Measurements from ENCODE around the gene PTGDR. TPM values are rescaled to one million over a fixed set of nuclear protein-coding genes. Genes with fewer than 3 reads are reported as not detected.

PTGDR gene
- total RNA-seq, 2 experiments from 2014 or later: 0.25 to 0.38 TPM

GRCh38 chr14:52244997-52245396 lies 22.5 kb upstream of the PTGDR start:
- peaks cover 16% of the 10 kb centered on the region for H3K4me1 Mint-ChIP-seq
- peaks cover 4% of the 10 kb centered on the region for H3K27me3 Mint-ChIP-seq
- POLR2A ChIA-PET: interaction anchor here (1.3 kb wide), 1 partner anchor 22 kb away, joined by 3 read pairs; the partner anchor contains the start of gene PTGDR
- CTCF ChIA-PET: no interaction called here
- DNase-seq: no peak
- H3K27ac Mint-ChIP-seq: no peak overlapping the region
- H3K36me3 Mint-ChIP-seq (ENCODE audit: low read depth): peaks cover 6% of the 10 kb centered on the region
- H3K9me3 Mint-ChIP-seq: peaks cover 10% of the 10 kb centered on the region
- H3K4me3 Mint-ChIP-seq: no peak overlapping the region

- POLR2A ChIA-PET: no interaction called here
Observed at GRCh38 chr14:52248057-52248456, 19.4 kb upstream of the PTGDR start.

GRCh38 chr14:52251724-52252123 lies 15.8 kb upstream of the PTGDR start:
- Mint-ChIP-seq H3K27me3 (peaks cover 15% of the 10 kb centered on the region), H3K4me3 (no peak overlapping the region), H3K9me3 (peaks cover 10% of the 10 kb centered on the region), H3K36me3 (ENCODE audit: low read depth) (peaks cover 6% of the 10 kb centered on the region), H3K27ac (no peak overlapping the region), H3K4me1 (peaks cover 15% of the 10 kb centered on the region)
- ChIA-PET POLR2A (no interaction called here), CTCF (no interaction called here)
- no peak for DNase-seq

More at GRCh38 chr14:52248057-52248456, 19.4 kb upstream of the PTGDR start:
- H3K4me1 Mint-ChIP-seq: peaks cover 15% of the 10 kb centered on the region
- H3K9me3 Mint-ChIP-seq: peaks cover 10% of the 10 kb centered on the region
- DNase-seq: no peak
- H3K4me3 Mint-ChIP-seq: no peak overlapping the region
- H3K27ac Mint-ChIP-seq: no peak overlapping the region
- H3K36me3 Mint-ChIP-seq (ENCODE audit: low read depth): peaks cover 6% of the 10 kb centered on the region
- CTCF ChIA-PET: no interaction called here
- peaks cover 11% of the 10 kb centered on the region for H3K27me3 Mint-ChIP-seq

- Mint-ChIP-seq H3K9me3 (no peaks in the 10 kb centered on the region), H3K36me3 (ENCODE audit: low read depth) (no peaks in the 10 kb centered on the region), H3K4me3 (no peak overlapping the region), H3K27me3 (peaks cover 15% of the 10 kb centered on the region), H3K4me1 (no peaks in the 10 kb centered on the region), H3K27ac (no peak overlapping the region)
- ChIA-PET CTCF (no interaction called here), POLR2A (no interaction called here)
- DNase-seq: no peak
Observed at GRCh38 chr14:52253503-52253902, 14.0 kb upstream of the PTGDR start.

- POLR2A ChIA-PET: no interaction called here
- Mint-ChIP-seq H3K36me3 (ENCODE audit: low read depth) (no peaks in the 10 kb centered on the region), H3K4me3 (no peak overlapping the region), H3K4me1 (peaks cover under 1% of the 10 kb centered on the region), H3K27me3 (peaks cover 15% of the 10 kb centered on the region), H3K9me3 (no peaks in the 10 kb centered on the region), H3K27ac (no peak overlapping the region)
- no peak for DNase-seq
- CTCF ChIA-PET: no interaction called here
Observed at GRCh38 chr14:52254086-52254485, 13.4 kb upstream of the PTGDR start.

DNA sequence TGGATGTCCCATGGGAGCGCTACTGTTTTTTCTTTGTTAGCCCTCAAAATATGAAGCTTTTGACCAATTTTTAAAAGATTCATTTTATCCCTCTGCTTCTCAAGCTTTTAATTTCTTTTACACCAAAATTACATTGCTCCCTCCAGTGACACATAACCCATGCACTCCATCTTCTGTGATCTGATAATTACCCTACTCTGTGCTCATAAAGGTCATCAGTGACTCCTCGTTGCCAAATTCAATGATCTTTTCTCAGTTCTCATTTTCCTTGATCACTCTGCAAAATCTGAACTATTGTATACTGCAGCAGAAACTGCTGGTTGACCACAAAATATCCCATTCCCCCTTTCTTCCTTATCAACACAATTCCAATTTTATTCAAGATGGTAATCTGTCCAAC lies 8.7 kb upstream of the PTGDR start:
- Mint-ChIP-seq H3K27me3 (peaks cover 7% of the 10 kb centered on the region), H3K4me3 (no peak overlapping the region), H3K36me3 (ENCODE audit: low read depth) (no peaks in the 10 kb centered on the region), H3K4me1 (peaks cover 10% of the 10 kb centered on the region), H3K27ac (no peak overlapping the region), H3K9me3 (no peaks in the 10 kb centered on the region)
- ChIA-PET CTCF (no interaction called here), POLR2A (interaction anchor here (1.2 kb wide), 1 partner anchor 8 kb away, joined by 4 read pairs; the partner anchor contains the start of gene PTGDR)
- DNase-seq: no peak

DNA sequence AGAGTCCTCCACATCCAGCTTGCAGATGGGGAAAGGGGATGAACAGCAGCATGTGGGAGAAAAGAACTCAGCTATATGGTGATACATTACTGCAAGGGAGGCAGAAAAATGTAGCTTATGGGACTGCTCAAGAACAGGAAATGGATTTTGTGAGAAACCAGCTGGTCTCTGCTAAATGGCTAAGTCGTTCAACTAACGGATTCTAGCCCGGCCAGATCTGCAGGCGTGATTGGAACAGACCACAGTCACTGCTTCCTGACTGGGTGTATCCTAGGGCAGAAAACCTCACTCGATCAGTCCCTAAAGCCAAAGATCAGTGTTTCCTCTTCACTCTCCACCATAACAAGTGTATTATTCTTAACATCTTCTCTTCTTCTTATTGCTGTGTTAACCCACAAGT lies 8.1 kb upstream of the PTGDR start:
- no peak overlapping the region for H3K4me3 Mint-ChIP-seq
- H3K27ac Mint-ChIP-seq: no peak overlapping the region
- CTCF ChIA-PET: no interaction called here
- H3K36me3 Mint-ChIP-seq (ENCODE audit: low read depth): no peaks in the 10 kb centered on the region
- peak; percentile 28 for DNase-seq
- H3K4me1 Mint-ChIP-seq: peaks cover 11% of the 10 kb centered on the region
- no peaks in the 10 kb centered on the region for H3K9me3 Mint-ChIP-seq
- peaks cover 9% of the 10 kb centered on the region for H3K27me3 Mint-ChIP-seq
- POLR2A ChIA-PET: no interaction called here

DNA sequence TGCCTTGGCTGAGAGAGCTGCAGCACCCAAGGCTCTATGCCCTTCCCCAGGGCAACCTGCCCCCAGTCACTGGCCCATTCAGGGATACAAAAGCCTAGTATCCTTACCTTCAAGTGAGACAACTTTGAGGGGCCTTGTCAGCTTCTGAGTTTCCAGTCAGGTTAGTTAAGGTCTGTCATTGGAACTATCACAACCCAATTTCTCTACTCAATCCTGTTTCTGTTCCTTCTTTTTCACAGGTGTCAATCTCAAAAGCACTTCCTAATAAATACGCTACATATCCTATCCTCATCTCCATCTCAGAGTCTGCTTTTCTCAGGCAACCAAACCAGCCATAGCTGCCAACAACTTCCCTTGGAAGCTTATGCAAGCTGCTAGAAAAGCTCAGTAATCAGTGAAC lies 4.9 kb upstream of the PTGDR start:
- Mint-ChIP-seq H3K9me3 (no peaks in the 10 kb centered on the region), H3K4me3 (no peak overlapping the region), H3K4me1 (peaks cover 39% of the 10 kb centered on the region), H3K36me3 (ENCODE audit: low read depth) (peaks cover 13% of the 10 kb centered on the region), H3K27me3 (peaks cover 20% of the 10 kb centered on the region), H3K27ac (no peak overlapping the region)
- ChIA-PET CTCF (interaction anchor here (0.7 kb wide), 1 partner anchor 9 kb away, joined by 3 read pairs; no protein-coding TSS in a partner anchor), POLR2A (no interaction called here)
- DNase-seq: no peak

- no peak overlapping the region for H3K27ac Mint-ChIP-seq
- H3K9me3 Mint-ChIP-seq: no peaks in the 10 kb centered on the region
- peaks cover 25% of the 10 kb centered on the region for H3K27me3 Mint-ChIP-seq
- ChIA-PET CTCF (interaction anchor here (0.7 kb wide), 1 partner anchor 9 kb away, joined by 3 read pairs; no protein-coding TSS in a partner anchor), POLR2A (no interaction called here)
- H3K4me1 Mint-ChIP-seq: peaks cover 44% of the 10 kb centered on the region
- H3K36me3 Mint-ChIP-seq (ENCODE audit: low read depth): peaks cover 15% of the 10 kb centered on the region
- no peak for DNase-seq
- H3K4me3 Mint-ChIP-seq: no peak overlapping the region
Observed at GRCh38 chr14:52263190-52263589, 4.3 kb upstream of the PTGDR start.

DNA sequence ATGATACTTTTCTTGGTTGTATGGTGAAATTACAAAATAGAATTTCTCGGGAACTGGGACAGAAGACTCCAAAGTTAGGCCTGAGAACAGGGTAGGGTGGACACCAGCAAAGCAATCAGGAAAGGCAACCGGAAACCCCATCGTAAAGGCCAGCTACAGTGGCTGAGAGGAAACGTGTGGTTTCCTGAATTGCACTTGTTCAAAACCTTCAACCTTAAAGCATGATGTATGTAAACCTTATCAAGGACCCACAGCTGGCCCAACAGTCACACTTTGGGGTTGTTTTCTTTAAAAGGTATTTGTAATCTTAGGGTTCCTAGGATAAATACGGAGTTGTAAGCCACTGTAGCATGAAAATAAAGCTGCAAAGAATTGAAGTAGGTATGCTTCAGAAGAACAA lies 2.2 kb upstream of the PTGDR start:
- POLR2A ChIA-PET: interaction anchor here (0.9 to 1.8 kb wide), 2 partner anchors 49 to 196 kb away, joined by 3 to 6 read pairs; partner anchors contain the start of genes NID2 and PTGER2
- CTCF ChIA-PET: no interaction called here
- Mint-ChIP-seq H3K4me3 (no peak overlapping the region), H3K36me3 (ENCODE audit: low read depth) (peaks cover 16% of the 10 kb centered on the region), H3K9me3 (no peaks in the 10 kb centered on the region), H3K27ac (no peak overlapping the region), H3K4me1 (peaks cover 47% of the 10 kb centered on the region), H3K27me3 (peaks cover 46% of the 10 kb centered on the region)
- peak; percentile 19 for DNase-seq

- CTCF ChIA-PET: no interaction called here
- Mint-ChIP-seq H3K4me1 (peaks cover 47% of the 10 kb centered on the region), H3K27me3 (peaks cover 49% of the 10 kb centered on the region), H3K36me3 (ENCODE audit: low read depth) (peaks cover 16% of the 10 kb centered on the region), H3K9me3 (no peaks in the 10 kb centered on the region), H3K27ac (no peak overlapping the region), H3K4me3 (no peak overlapping the region)
- POLR2A ChIA-PET: interaction anchor here (0.9 to 1.8 kb wide), 3 partner anchors 8 to 197 kb away, joined by 3 to 6 read pairs (median 4); partner anchors contain the start of genes NID2 and PTGER2
- DNase-seq: no peak
Observed at GRCh38 chr14:52266179-52266578, 1.3 kb upstream of the PTGDR start.

DNA sequence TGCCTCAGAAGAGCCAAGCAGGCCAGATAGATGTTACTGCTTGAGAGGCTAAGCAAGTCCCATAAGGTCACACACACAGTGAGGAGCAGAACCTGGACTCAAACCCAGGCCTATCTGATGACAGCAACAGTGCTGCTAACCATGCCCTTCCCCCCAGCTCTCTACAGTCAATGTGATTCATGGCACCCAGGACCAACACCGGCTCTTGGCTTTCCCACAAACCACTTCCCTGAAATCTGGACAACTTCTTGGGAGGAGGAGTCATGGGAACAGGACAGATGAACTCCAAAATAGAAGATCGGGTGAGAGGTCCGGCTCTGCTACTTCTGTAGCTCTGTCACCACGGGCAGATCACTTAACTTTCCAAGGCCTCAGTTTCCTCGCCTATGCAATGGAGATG lies 716 bp upstream of the PTGDR start:
- Mint-ChIP-seq H3K4me1 (peaks cover 47% of the 10 kb centered on the region), H3K9me3 (no peaks in the 10 kb centered on the region), H3K27me3 (peaks cover 52% of the 10 kb centered on the region), H3K36me3 (ENCODE audit: low read depth) (peaks cover 16% of the 10 kb centered on the region), H3K4me3 (no peak overlapping the region), H3K27ac (no peak overlapping the region)
- ChIA-PET POLR2A (interaction anchor here (1.0 to 1.8 kb wide), 4 partner anchors 9 to 47 kb away, joined by 3 to 6 read pairs (median 4); partner anchors contain the start of gene PTGER2), CTCF (no interaction called here)
- no peak for DNase-seq

GRCh38 chr14:52268279-52269061 lies 972 bp downstream of the PTGDR start:
- H3K4me3 Mint-ChIP-seq: peak overlapping the region; percentile 77
- peaks cover 47% of the 10 kb centered on the region for H3K4me1 Mint-ChIP-seq
- POLR2A ChIA-PET: interaction anchor here (0.7 kb wide), 1 partner anchor 12 kb away, joined by 3 read pairs; no protein-coding TSS in a partner anchor
- peaks cover 57% of the 10 kb centered on the region for H3K27me3 Mint-ChIP-seq
- H3K27ac Mint-ChIP-seq: no peak overlapping the region
- H3K36me3 Mint-ChIP-seq (ENCODE audit: low read depth): peaks cover 16% of the 10 kb centered on the region
- no peaks in the 10 kb centered on the region for H3K9me3 Mint-ChIP-seq
- peak; percentile 21 for DNase-seq
- CTCF ChIA-PET: interaction anchor here (1.5 kb wide), 1 partner anchor 31 kb away, joined by 3 read pairs; no protein-coding TSS in a partner anchor
